ENCODE data around the gene SON.

The SON gene

GRCh38 chr21:33537212-33537611 lies 5.6 kb upstream of the SON start:
- no peak overlapping the region for H3K4me3 ChIP-seq (replicated peaks in 1 of 2; ENCODE audit: low read depth in 2 of 2, low read length in 2 of 2)
- TF ChIP-seq CTCF (IDR thresholded peaks at IDR 0.05; ENCODE audit: low read depth, low read length) = no peak
- no peak for DNase-seq (ENCODE audit: low read depth in 2 of 2)

GRCh38 chr21:33539616-33540015 lies 3.2 kb upstream of the SON start:
- no peak overlapping the region for H3K4me3 ChIP-seq (replicated peaks in 1 of 2; ENCODE audit: low read depth in 2 of 2, low read length in 2 of 2)
- no peak for TF ChIP-seq CTCF (IDR thresholded peaks at IDR 0.05; ENCODE audit: low read depth, low read length)
- DNase-seq (ENCODE audit: low read depth in 2 of 2) = peak; percentile 33 to 91

GRCh38 chr21:33540711-33541104 lies 2.1 kb upstream of the SON start:
- DNase-seq (ENCODE audit: low read depth in 2 of 2) = no peak
- no peak for TF ChIP-seq CTCF (IDR thresholded peaks at IDR 0.05; ENCODE audit: low read depth, low read length)
- peak overlapping the region; percentile 64 to 92 for H3K4me3 ChIP-seq (replicated peaks in 1 of 2; ENCODE audit: low read depth in 2 of 2, low read length in 2 of 2)

- peak; percentile 18 to 37 for DNase-seq (ENCODE audit: low read depth in 2 of 2)
- H3K4me3 ChIP-seq (replicated peaks in 1 of 2; ENCODE audit: low read depth in 2 of 2, low read length in 2 of 2) = peak overlapping the region; percentile 64 to 92
- TF ChIP-seq CTCF (IDR thresholded peaks at IDR 0.05; ENCODE audit: low read depth, low read length) = no peak
Measured at GRCh38 chr21:33541105-33541711, 1.6 kb upstream of the SON start.

GRCh38 chr21:33541756-33542639 lies 840 bp upstream of the SON start, which contains the start of gene GART:
GART (minus strand) TSS chr21:33542117; CDS start chr21:33539315, 2,802 bp downstream.
- peak; percentile 73 to 81 for DNase-seq (ENCODE audit: low read depth in 2 of 2)
- peak within 1 kb of the TSS; percentile 64 to 92 for H3K4me3 ChIP-seq (replicated peaks in 1 of 2; ENCODE audit: low read depth in 2 of 2, low read length in 2 of 2)
- no peak for TF ChIP-seq CTCF (IDR thresholded peaks at IDR 0.05; ENCODE audit: low read depth, low read length)

GRCh38 chr21:33543505-33544129 lies 779 bp downstream of the SON start:
- TF ChIP-seq CTCF (IDR thresholded peaks at IDR 0.05; ENCODE audit: low read depth, low read length) = no peak
- peak overlapping the region; percentile 64 to 87 for H3K4me3 ChIP-seq (replicated peaks in 1 of 2; ENCODE audit: low read depth in 2 of 2, low read length in 2 of 2)
- DNase-seq (ENCODE audit: low read depth in 2 of 2) = no peak
